Naive B cell (primary cell): ENCODE results near the gene CATSPERD. TPM values are rescaled to one million over a fixed set of nuclear protein-coding genes. Genes with fewer than 3 reads are reported as not detected.
"Not testable (repeated sequence)": the region's sequence is repeated elsewhere in the genome, so short reads cannot be mapped to it uniquely, and the experiment has no call there.

ENCODE experiments used
- ATAC-seq, 2 donors: fragments of 150-1000 bp; cut with Tn5 transposase; 2 replicates each; pipeline ENCODE4 v1.10.0; 2021; ENCODE audit warnings: low read depth in 2 of 2, mild to moderate bottlenecking in 2 of 2, moderate library complexity in 2 of 2
- DNase-seq: peaks from one replicate; pipeline ENCODE4 v3.0.0; 2022
- H3K27ac Mint-ChIP-seq, 6 donors: one replicate each; pipeline ENCODE4 v1.8.0; 2020 to 2022; ENCODE audit warnings: mild to moderate bottlenecking in 6 of 6, mixed read lengths in 6 of 6, moderate library complexity in 5 of 6, inconsistent platforms in 2 of 6
- H3K27me3 Mint-ChIP-seq, 3 donors: one replicate each; pipeline ENCODE4 v1.8.0; 2021 to 2022; ENCODE audit warnings: mixed read lengths in 3 of 3, mild to moderate bottlenecking in 1 of 3
- H3K36me3 Mint-ChIP-seq, 2 donors: one replicate each; pipeline ENCODE4 v1.8.0; 2020 to 2022; ENCODE audit warnings: mixed read lengths in 2 of 2, inconsistent platforms in 1 of 2, mild to moderate bottlenecking in 1 of 2
- H3K4me1 Mint-ChIP-seq, 3 donors: one replicate each; pipeline ENCODE4 v1.8.0; 2020 to 2022; ENCODE audit warnings: mixed read lengths in 3 of 3, inconsistent platforms in 1 of 3, mild to moderate bottlenecking in 1 of 3, moderate library complexity in 1 of 3
- H3K4me3 Mint-ChIP-seq, 8 donors: one replicate each; pipeline ENCODE4 v1.8.0; 2020 to 2022; ENCODE audit warnings: mild to moderate bottlenecking in 8 of 8, mixed read lengths in 8 of 8, moderate library complexity in 8 of 8, inconsistent platforms in 2 of 8
- H3K9me3 Mint-ChIP-seq, 7 donors: one replicate each; pipeline ENCODE4 v1.8.0; 2020 to 2022; ENCODE audit warnings: mixed read lengths in 7 of 7, mild to moderate bottlenecking in 5 of 7, inconsistent platforms in 2 of 7, moderate library complexity in 1 of 7
- polyA plus RNA-seq, 6 donors: library from polyadenylated mRNA; unstranded; fragments of 300-500 nt; fragmentation: Illumina TruSeq; gene quantifications; one replicate each; pipeline ENCODE4 v1.2.3, GENCODE V29; 2021; ENCODE audit warnings: low read depth in 6 of 6

The CATSPERD gene
- polyA plus RNA-seq, 6 donors from 2014 or later = not detected

- Mint-ChIP-seq H3K9me3 (no peaks in the 10 kb centered on the region), H3K4me1 (peaks cover 10 to 30% (median 18%) of the 10 kb centered on the region in 3 donors), H3K27ac (no peak overlapping the region), H3K4me3 (no peak overlapping the region), H3K27me3 (no peaks in the 10 kb centered on the region), H3K36me3 (no peaks in the 10 kb centered on the region)
- ATAC-seq (no peak), DNase-seq (no peak)
Observed at GRCh38 chr19:5714816-5715215, 5.6 kb upstream of the CATSPERD start.

GRCh38 chr19:5717215-5717935 lies 3.1 kb upstream of the CATSPERD start:
- Mint-ChIP-seq H3K36me3 (no peaks in the 10 kb centered on the region), H3K27ac (peak overlapping the region; percentile 39 to 94 (median 82)), H3K4me3 (peak overlapping the region in 5 of 8 donors; percentile 25 to 98 (median 67))

GRCh38 chr19:5718037-5718578 lies 2.3 kb upstream of the CATSPERD start:
- Mint-ChIP-seq H3K27ac (peak overlapping the region; percentile 87 to 98 (median 97)), H3K4me3 (peak overlapping the region in 7 of 8 donors; percentile 70 to 98 (median 95)), H3K4me1 (peaks cover 10 to 33% (median 21%) of the 10 kb centered on the region in 3 donors), H3K36me3 (no peaks in the 10 kb centered on the region), H3K27me3 (no peaks in the 10 kb centered on the region), H3K9me3 (no peaks in the 10 kb centered on the region)
- DNase-seq (no peak), ATAC-seq (no peak)

More at GRCh38 chr19:5717215-5717935, 3.1 kb upstream of the CATSPERD start:
- ATAC-seq = no peak
- DNase-seq = no peak
- Mint-ChIP-seq H3K4me1 (peaks cover 10 to 33% (median 21%) of the 10 kb centered on the region in 3 donors), H3K27me3 (no peaks in the 10 kb centered on the region), H3K9me3 (no peaks in the 10 kb centered on the region)

GRCh38 chr19:5718579-5719273 lies 1.7 kb upstream of the CATSPERD start:
- H3K36me3 Mint-ChIP-seq = no peaks in the 10 kb centered on the region
- peak overlapping the region; percentile 85 to 98 (median 95) for H3K4me3 Mint-ChIP-seq
- ATAC-seq (no peak), DNase-seq (no peak)
- peaks cover 10 to 33% (median 21%) of the 10 kb centered on the region in 3 donors for H3K4me1 Mint-ChIP-seq
- H3K9me3 Mint-ChIP-seq = no peaks in the 10 kb centered on the region
- peak overlapping the region; percentile 87 to 98 (median 97) for H3K27ac Mint-ChIP-seq
- no peaks in the 10 kb centered on the region for H3K27me3 Mint-ChIP-seq

- DNase-seq (no peak), ATAC-seq (no peak)
- peaks cover 10 to 29% (median 21%) of the 10 kb centered on the region in 3 donors for H3K4me1 Mint-ChIP-seq
- peak overlapping the region; percentile 85 to 98 (median 95) for H3K4me3 Mint-ChIP-seq
- H3K27ac Mint-ChIP-seq = peak overlapping the region; percentile 92 to 98 (median 98)
- H3K9me3 Mint-ChIP-seq = no peaks in the 10 kb centered on the region
- no peaks in the 10 kb centered on the region for H3K27me3 Mint-ChIP-seq
- H3K36me3 Mint-ChIP-seq = no peaks in the 10 kb centered on the region
Observed at GRCh38 chr19:5719274-5719960, 1.0 kb upstream of the CATSPERD start.

- ATAC-seq = no peak
- H3K4me3 Mint-ChIP-seq = no peak overlapping the region
- peaks cover 0 to 3% (median 0%) of the 10 kb centered on the region in 7 donors for H3K9me3 Mint-ChIP-seq
- H3K4me1 Mint-ChIP-seq = no peaks in the 10 kb centered on the region
- DNase-seq = no peak
- H3K27me3 Mint-ChIP-seq = peaks cover 6 to 14% (median 10%) of the 10 kb centered on the region in 3 donors
- no peak overlapping the region for H3K27ac Mint-ChIP-seq
- H3K36me3 Mint-ChIP-seq = no peaks in the 10 kb centered on the region
Observed at GRCh38 chr19:5727453-5728050, 7.1 kb downstream of the CATSPERD start.

- H3K9me3 Mint-ChIP-seq, H3K36me3 Mint-ChIP-seq, ATAC-seq, H3K27me3 Mint-ChIP-seq, H3K4me1 Mint-ChIP-seq, DNase-seq, H3K4me3 Mint-ChIP-seq: not testable (repeated sequence)
- H3K27ac Mint-ChIP-seq = peak overlapping the region in 1 of 6 donors; percentile 58
Observed at GRCh38 chr19:5733172-5733571, 12.7 kb downstream of the CATSPERD start.

- Mint-ChIP-seq H3K27me3 (peaks cover 0 to 5% (median 1%) of the 10 kb centered on the region in 3 donors), H3K9me3 (peaks cover 0 to 3% (median 0%) of the 10 kb centered on the region in 7 donors), H3K4me3 (no peak overlapping the region), H3K36me3 (no peaks in the 10 kb centered on the region), H3K4me1 (no peaks in the 10 kb centered on the region), H3K27ac (no peak overlapping the region)
- DNase-seq (no peak), ATAC-seq (no peak)
Observed at GRCh38 chr19:5738423-5738822, 18.0 kb downstream of the CATSPERD start.

GRCh38 chr19:5742051-5742450 lies 21.6 kb downstream of the CATSPERD start:
- peaks cover 0 to 3% (median 0%) of the 10 kb centered on the region in 7 donors for H3K9me3 Mint-ChIP-seq
- H3K4me3 Mint-ChIP-seq = no peak overlapping the region
- H3K36me3 Mint-ChIP-seq = no peaks in the 10 kb centered on the region
- peaks cover 0 to 7% (median 5%) of the 10 kb centered on the region in 3 donors for H3K27me3 Mint-ChIP-seq
- DNase-seq (no peak), ATAC-seq (no peak)
- no peak overlapping the region for H3K27ac Mint-ChIP-seq
- H3K4me1 Mint-ChIP-seq = no peaks in the 10 kb centered on the region

- Mint-ChIP-seq H3K27me3 (peaks cover 0 to 7% (median 5%) of the 10 kb centered on the region in 3 donors), H3K36me3 (no peaks in the 10 kb centered on the region), H3K4me3 (no peak overlapping the region), H3K9me3 (peaks cover 0 to 3% (median 0%) of the 10 kb centered on the region in 7 donors), H3K4me1 (no peaks in the 10 kb centered on the region), H3K27ac (no peak overlapping the region)
- no peak for DNase-seq
- ATAC-seq = no peak
Observed at GRCh38 chr19:5743630-5744029, 23.2 kb downstream of the CATSPERD start.

GRCh38 chr19:5744999-5745398 lies 24.6 kb downstream of the CATSPERD start:
- not testable (repeated sequence) for ATAC-seq, H3K4me3 Mint-ChIP-seq, H3K4me1 Mint-ChIP-seq, DNase-seq, H3K9me3 Mint-ChIP-seq, H3K27me3 Mint-ChIP-seq, H3K27ac Mint-ChIP-seq, H3K36me3 Mint-ChIP-seq

- H3K27me3 Mint-ChIP-seq, H3K36me3 Mint-ChIP-seq, ATAC-seq, DNase-seq, H3K27ac Mint-ChIP-seq, H3K9me3 Mint-ChIP-seq, H3K4me3 Mint-ChIP-seq, H3K4me1 Mint-ChIP-seq: not testable (repeated sequence)
Observed at GRCh38 chr19:5748920-5749319, 28.5 kb downstream of the CATSPERD start.

GRCh38 chr19:5749505-5749904 lies 29.1 kb downstream of the CATSPERD start:
- Mint-ChIP-seq H3K36me3 (no peaks in the 10 kb centered on the region), H3K9me3 (no peaks in the 10 kb centered on the region), H3K4me3 (no peak overlapping the region), H3K4me1 (no peaks in the 10 kb centered on the region), H3K27ac (no peak overlapping the region), H3K27me3 (peaks cover 0 to 6% (median 4%) of the 10 kb centered on the region in 3 donors)
- no peak for DNase-seq
- no peak for ATAC-seq
